GM23338 (cell line): ENCODE measurements around the gene CDK5R1. TPM values are rescaled to one million over a fixed set of nuclear protein-coding genes. Genes with fewer than 3 reads are reported as not detected.
A peak's percentile ranks its signal among the peaks of the same experiment; 100 is the strongest.

Source experiments
- ATAC-seq: fragments of 200-7000 bp; cut with Tn5 transposase; 3 replicates; pipeline ENCODE4 v1.9.1; 2020
- DNase-seq: peaks from one replicate; pipeline ENCODE4 v3.0.0-alpha.2; 2015; ENCODE audit warnings: low spot score
- H2AFZ ChIP-seq: fragments of 200-600 bp; sonication (generic); 2 replicates; pipeline ENCODE4 v1.8.0; 2016; ENCODE audit warnings: antibody characterized with exemption, mild to moderate bottlenecking, moderate library complexity
- H3F3A ChIP-seq: fragments of 200-600 bp; sonication (generic); replicated peaks from 2 replicates; pipeline ENCODE4 v1.8.0; 2017; ENCODE audit warnings: antibody characterized with exemption, mixed run types, low read depth
- H3K27ac ChIP-seq: fragments of 200-600 bp; sonication (generic); 2 replicates; pipeline ENCODE4 v1.6.1; 2016; ENCODE audit warnings: low read depth
- H3K27me3 ChIP-seq: fragments of 200-600 bp; sonication (generic); 2 replicates; pipeline ENCODE4 v1.8.0; 2016; ENCODE audit warnings: mild to moderate bottlenecking, mixed run types, moderate library complexity; ENCODE audit not compliant: insufficient read depth
- H3K36me3 ChIP-seq: fragments of 200-600 bp; sonication (generic); 2 replicates; pipeline ENCODE4 v1.8.0; 2016; ENCODE audit warnings: mild to moderate bottlenecking; ENCODE audit not compliant: insufficient read depth
- H3K4me1 ChIP-seq: fragments of 200-600 bp; sonication (generic); 2 replicates; pipeline ENCODE4 v1.8.0; 2016; ENCODE audit warnings: mild to moderate bottlenecking, moderate library complexity; ENCODE audit not compliant: insufficient read depth
- H3K4me2 ChIP-seq: fragments of 200-600 bp; sonication (generic); 2 replicates; pipeline ENCODE4 v1.7.1; 2017; ENCODE audit warnings: mixed run types
- H3K4me3 ChIP-seq: fragments of 200-600 bp; sonication (generic); 2 replicates; pipeline ENCODE4 v1.6.1; 2016; ENCODE audit warnings: mixed run types
- H3K79me2 ChIP-seq: fragments of 200-600 bp; sonication (generic); replicated peaks from 2 replicates; pipeline ENCODE4 v1.8.0; 2017; ENCODE audit warnings: mild to moderate bottlenecking; ENCODE audit not compliant: insufficient read depth
- H3K9me2 ChIP-seq: fragments of 200-600 bp; sonication (generic); 2 replicates; pipeline ENCODE4 v1.8.0; 2017; ENCODE audit not compliant: insufficient read depth
- H4K20me1 ChIP-seq: fragments of 200-600 bp; sonication (generic); replicated peaks from 2 replicates; pipeline ENCODE4 v1.8.0; 2017; ENCODE audit warnings: mild to moderate bottlenecking; ENCODE audit not compliant: insufficient read depth
- H3K27ac Mint-ChIP-seq: 2 replicates; pipeline ENCODE4 v1.8.0; 2020; ENCODE audit warnings: inconsistent platforms, mild to moderate bottlenecking, moderate library complexity, mixed read lengths
- H3K27me3 Mint-ChIP-seq: 3 replicates; pipeline ENCODE4 v1.8.0; 2022; ENCODE audit warnings: low read depth, mild to moderate bottlenecking, moderate library complexity, mixed read lengths, inconsistent platforms; ENCODE audit not compliant: insufficient read depth, poor library complexity
- H3K36me3 Mint-ChIP-seq: 3 replicates; pipeline ENCODE4 v1.8.0; 2021; ENCODE audit warnings: low read depth, mild to moderate bottlenecking, inconsistent platforms, moderate library complexity, mixed read lengths
- H3K4me1 Mint-ChIP-seq: 3 replicates; pipeline ENCODE4 v1.8.0; 2020; ENCODE audit warnings: mild to moderate bottlenecking, inconsistent platforms, mixed read lengths
- H3K4me3 Mint-ChIP-seq: 3 replicates; pipeline ENCODE4 v1.8.0; 2021; ENCODE audit warnings: moderate library complexity, mild to moderate bottlenecking, inconsistent platforms, mixed read lengths
- H3K9me3 Mint-ChIP-seq: 3 replicates; pipeline ENCODE4 v1.8.0; 2020; ENCODE audit warnings: moderate library complexity, mild to moderate bottlenecking, inconsistent platforms, mixed read lengths
- CREB1 ChIP-seq: fragments of 250-450 bp; sonication (Bioruptor Pico); IDR thresholded peaks from 2 replicates; pipeline ENCODE4 v1.5.0; 2020; ENCODE audit warnings: low read depth, mild to moderate bottlenecking, moderate library complexity
- CTCF ChIP-seq, 2 experiments: fragments of 200-600 bp in 1 of 2; sonication (generic) in 1 of 2; conservative IDR thresholded peaks; 2 replicates each; pipeline versions ENCODE4 v1.5.1 to v1.6.1; 2016 to 2017; ENCODE audit warnings: antibody characterized with exemption in 2 of 2, low read depth in 2 of 2, mild to moderate bottlenecking in 2 of 2, moderate library complexity in 1 of 2
- ETS1 ChIP-seq: IDR thresholded peaks from 2 replicates; pipeline ENCODE4 v1.6.1; 2016; ENCODE audit warnings: antibody characterized with exemption
- EZH2 ChIP-seq: fragments of 200-600 bp; sonication (generic); IDR thresholded peaks from one replicate; pipeline ENCODE4 v1.8.0; 2017; ENCODE audit warnings: antibody characterized with exemption, mild to moderate bottlenecking, low read depth; ENCODE audit not compliant: unreplicated experiment
- JUNB ChIP-seq: IDR thresholded peaks from one replicate; pipeline ENCODE4 v1.6.1; 2016; ENCODE audit warnings: antibody characterized with exemption; ENCODE audit not compliant: unreplicated experiment
- NANOG ChIP-seq: IDR thresholded peaks from 2 replicates; pipeline ENCODE4 v1.6.1; 2016; ENCODE audit warnings: antibody characterized with exemption, borderline replicate concordance
- POLR2AphosphoS5 ChIP-seq: IDR thresholded peaks from 2 replicates; pipeline ENCODE4 v1.6.1; 2016; ENCODE audit warnings: antibody characterized with exemption, low read depth
- ZNF114 ChIP-seq: fragments of 250-450 bp; sonication (Bioruptor Pico); IDR thresholded peaks from 2 replicates; pipeline ENCODE4 v1.5.0; 2020; ENCODE audit warnings: mild to moderate bottlenecking, moderate library complexity
- ZNF331 ChIP-seq: fragments of 250-450 bp; sonication (Bioruptor Pico); IDR thresholded peaks from 2 replicates; pipeline ENCODE4 v1.5.0; 2020; ENCODE audit warnings: low read depth, mild to moderate bottlenecking, moderate library complexity
- polyA plus RNA-seq: library from polyadenylated mRNA; unstranded; fragments of >200 nt; fragmentation: Nextera tagmentation; extraction: Ambion mirVana; gene quantifications from 2 replicates; pipeline ENCODE4 v1.2.1, GENCODE V29; 2016
- total RNA-seq: library from RNA; depleted of rRNA; stranded (reverse); fragments of >200 nt; shearing (Covaris generic); gene quantifications from 2 replicates; pipeline ENCODE4 v1.2.3, GENCODE V29; 2014
- TF ChIP-seq, protein P1 (sequence below): fragments of 250-450 bp; sonication (Bioruptor Pico); IDR thresholded peaks from 2 replicates; pipeline ENCODE4 v1.5.0; 2020; ENCODE audit warnings: mild to moderate bottlenecking, moderate library complexity
- TF ChIP-seq, protein P2 (sequence below): IDR thresholded peaks from one replicate; pipeline ENCODE4 v1.6.1; 2018; ENCODE audit warnings: antibody characterized with exemption; ENCODE audit not compliant: unreplicated experiment

CDK5R1 gene
- total and polyA plus RNA-seq, 2 experiments from 2014 or later: 4.0 to 11.6 TPM

- H3K4me3 ChIP-seq: no peak overlapping the region
- H4K20me1 ChIP-seq: no peaks in the 10 kb centered on the region
- no peaks in the 10 kb centered on the region for H3K9me3 Mint-ChIP-seq
- H3F3A ChIP-seq: no peaks in the 10 kb centered on the region
- H3K4me1 Mint-ChIP-seq: no peaks in the 10 kb centered on the region; the same call in 2 of the 3 replicates
- ATAC-seq (peak; percentile 66; the same call in 2 of the 3 replicates), DNase-seq (no peak)
- no peak overlapping the region for H3K4me2 ChIP-seq
- peaks cover 2% of the 10 kb centered on the region for H3K27me3 Mint-ChIP-seq
- H3K79me2 ChIP-seq: no peaks in the 10 kb centered on the region
- no peak overlapping the region for H3K27ac ChIP-seq
- H3K36me3 ChIP-seq: no peaks in the 10 kb centered on the region
- no peaks in the 10 kb centered on the region for H3K36me3 Mint-ChIP-seq
- H2AFZ ChIP-seq: no peak overlapping the region
- no peaks in the 10 kb centered on the region for H3K4me1 ChIP-seq
- H3K27me3 ChIP-seq: no peaks in the 10 kb centered on the region
- H3K4me3 Mint-ChIP-seq: no peak overlapping the region
- H3K9me2 ChIP-seq: no peaks in the 10 kb centered on the region
- H3K27ac Mint-ChIP-seq: no peak overlapping the region
- TF ChIP-seq NANOG (no peak), ETS1 (no peak), CTCF (conservative IDR thresholded peaks at IDR 0.05; ENCODE audit: low read depth in 2 of 2) (no peak), EZH2 (no peak), CREB1 (CRISPR knock-in tag) (no peak), JUNB (no peak), POLR2AphosphoS5 (no peak), ZNF331 (CRISPR knock-in tag) (no peak), ZNF114 (no peak)
- TF ChIP-seq, protein P1, sequence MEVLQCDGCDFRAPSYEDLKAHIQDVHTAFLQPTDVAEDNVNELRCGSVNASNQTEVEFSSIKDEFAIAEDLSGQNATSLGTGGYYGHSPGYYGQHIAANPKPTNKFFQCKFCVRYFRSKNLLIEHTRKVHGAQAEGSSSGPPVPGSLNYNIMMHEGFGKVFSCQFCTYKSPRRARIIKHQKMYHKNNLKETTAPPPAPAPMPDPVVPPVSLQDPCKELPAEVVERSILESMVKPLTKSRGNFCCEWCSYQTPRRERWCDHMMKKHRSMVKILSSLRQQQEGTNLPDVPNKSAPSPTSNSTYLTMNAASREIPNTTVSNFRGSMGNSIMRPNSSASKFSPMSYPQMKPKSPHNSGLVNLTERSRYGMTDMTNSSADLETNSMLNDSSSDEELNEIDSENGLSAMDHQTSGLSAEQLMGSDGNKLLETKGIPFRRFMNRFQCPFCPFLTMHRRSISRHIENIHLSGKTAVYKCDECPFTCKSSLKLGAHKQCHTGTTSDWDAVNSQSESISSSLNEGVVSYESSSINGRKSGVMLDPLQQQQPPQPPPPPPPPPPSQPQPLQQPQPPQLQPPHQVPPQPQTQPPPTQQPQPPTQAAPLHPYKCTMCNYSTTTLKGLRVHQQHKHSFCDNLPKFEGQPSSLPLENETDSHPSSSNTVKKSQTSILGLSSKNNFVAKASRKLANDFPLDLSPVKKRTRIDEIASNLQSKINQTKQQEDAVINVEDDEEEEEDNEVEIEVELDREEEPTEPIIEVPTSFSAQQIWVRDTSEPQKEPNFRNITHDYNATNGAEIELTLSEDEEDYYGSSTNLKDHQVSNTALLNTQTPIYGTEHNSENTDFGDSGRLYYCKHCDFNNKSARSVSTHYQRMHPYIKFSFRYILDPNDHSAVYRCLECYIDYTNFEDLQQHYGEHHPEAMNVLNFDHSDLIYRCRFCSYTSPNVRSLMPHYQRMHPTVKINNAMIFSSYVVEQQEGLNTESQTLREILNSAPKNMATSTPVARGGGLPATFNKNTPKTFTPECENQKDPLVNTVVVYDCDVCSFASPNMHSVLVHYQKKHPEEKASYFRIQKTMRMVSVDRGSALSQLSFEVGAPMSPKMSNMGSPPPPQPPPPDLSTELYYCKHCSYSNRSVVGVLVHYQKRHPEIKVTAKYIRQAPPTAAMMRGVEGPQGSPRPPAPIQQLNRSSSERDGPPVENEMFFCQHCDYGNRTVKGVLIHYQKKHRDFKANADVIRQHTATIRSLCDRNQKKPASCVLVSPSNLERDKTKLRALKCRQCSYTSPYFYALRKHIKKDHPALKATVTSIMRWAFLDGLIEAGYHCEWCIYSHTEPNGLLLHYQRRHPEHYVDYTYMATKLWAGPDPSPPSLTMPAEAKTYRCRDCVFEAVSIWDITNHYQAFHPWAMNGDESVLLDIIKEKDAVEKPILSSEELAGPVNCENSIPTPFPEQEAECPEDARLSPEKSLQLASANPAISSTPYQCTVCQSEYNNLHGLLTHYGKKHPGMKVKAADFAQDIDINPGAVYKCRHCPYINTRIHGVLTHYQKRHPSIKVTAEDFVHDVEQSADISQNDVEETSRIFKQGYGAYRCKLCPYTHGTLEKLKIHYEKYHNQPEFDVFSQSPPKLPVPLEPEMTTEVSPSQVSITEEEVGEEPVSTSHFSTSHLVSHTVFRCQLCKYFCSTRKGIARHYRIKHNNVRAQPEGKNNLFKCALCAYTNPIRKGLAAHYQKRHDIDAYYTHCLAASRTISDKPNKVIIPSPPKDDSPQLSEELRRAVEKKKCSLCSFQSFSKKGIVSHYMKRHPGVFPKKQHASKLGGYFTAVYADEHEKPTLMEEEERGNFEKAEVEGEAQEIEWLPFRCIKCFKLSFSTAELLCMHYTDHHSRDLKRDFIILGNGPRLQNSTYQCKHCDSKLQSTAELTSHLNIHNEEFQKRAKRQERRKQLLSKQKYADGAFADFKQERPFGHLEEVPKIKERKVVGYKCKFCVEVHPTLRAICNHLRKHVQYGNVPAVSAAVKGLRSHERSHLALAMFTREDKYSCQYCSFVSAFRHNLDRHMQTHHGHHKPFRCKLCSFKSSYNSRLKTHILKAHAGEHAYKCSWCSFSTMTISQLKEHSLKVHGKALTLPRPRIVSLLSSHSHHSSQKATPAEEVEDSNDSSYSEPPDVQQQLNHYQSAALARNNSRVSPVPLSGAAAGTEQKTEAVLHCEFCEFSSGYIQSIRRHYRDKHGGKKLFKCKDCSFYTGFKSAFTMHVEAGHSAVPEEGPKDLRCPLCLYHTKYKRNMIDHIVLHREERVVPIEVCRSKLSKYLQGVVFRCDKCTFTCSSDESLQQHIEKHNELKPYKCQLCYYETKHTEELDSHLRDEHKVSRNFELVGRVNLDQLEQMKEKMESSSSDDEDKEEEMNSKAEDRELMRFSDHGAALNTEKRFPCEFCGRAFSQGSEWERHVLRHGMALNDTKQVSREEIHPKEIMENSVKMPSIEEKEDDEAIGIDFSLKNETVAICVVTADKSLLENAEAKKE: no peak
- TF ChIP-seq, protein P2, sequence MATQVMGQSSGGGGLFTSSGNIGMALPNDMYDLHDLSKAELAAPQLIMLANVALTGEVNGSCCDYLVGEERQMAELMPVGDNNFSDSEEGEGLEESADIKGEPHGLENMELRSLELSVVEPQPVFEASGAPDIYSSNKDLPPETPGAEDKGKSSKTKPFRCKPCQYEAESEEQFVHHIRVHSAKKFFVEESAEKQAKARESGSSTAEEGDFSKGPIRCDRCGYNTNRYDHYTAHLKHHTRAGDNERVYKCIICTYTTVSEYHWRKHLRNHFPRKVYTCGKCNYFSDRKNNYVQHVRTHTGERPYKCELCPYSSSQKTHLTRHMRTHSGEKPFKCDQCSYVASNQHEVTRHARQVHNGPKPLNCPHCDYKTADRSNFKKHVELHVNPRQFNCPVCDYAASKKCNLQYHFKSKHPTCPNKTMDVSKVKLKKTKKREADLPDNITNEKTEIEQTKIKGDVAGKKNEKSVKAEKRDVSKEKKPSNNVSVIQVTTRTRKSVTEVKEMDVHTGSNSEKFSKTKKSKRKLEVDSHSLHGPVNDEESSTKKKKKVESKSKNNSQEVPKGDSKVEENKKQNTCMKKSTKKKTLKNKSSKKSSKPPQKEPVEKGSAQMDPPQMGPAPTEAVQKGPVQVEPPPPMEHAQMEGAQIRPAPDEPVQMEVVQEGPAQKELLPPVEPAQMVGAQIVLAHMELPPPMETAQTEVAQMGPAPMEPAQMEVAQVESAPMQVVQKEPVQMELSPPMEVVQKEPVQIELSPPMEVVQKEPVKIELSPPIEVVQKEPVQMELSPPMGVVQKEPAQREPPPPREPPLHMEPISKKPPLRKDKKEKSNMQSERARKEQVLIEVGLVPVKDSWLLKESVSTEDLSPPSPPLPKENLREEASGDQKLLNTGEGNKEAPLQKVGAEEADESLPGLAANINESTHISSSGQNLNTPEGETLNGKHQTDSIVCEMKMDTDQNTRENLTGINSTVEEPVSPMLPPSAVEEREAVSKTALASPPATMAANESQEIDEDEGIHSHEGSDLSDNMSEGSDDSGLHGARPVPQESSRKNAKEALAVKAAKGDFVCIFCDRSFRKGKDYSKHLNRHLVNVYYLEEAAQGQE: no peak
These were observed 42.8 kb downstream of the CDK5R1 start for GRCh38 chr17:32529604-32530003.
